ENCODE results near the gene TIAM2.
"Not testable (repeated sequence)": the region's sequence is repeated elsewhere in the genome, so short reads cannot be mapped to it uniquely, and the experiment has no call there.

Gene TIAM2

GRCh38 chr6:155200012-155200411 is 204.9 kb downstream of the TIAM2 start:
- no peak for DNase-seq (ENCODE audit: low spot score)

- no peak for DNase-seq (ENCODE audit: low spot score)
Measured at GRCh38 chr6:155201461-155202226, 206.5 kb downstream of the TIAM2 start.

GRCh38 chr6:155207223-155207622 is 212.1 kb downstream of the TIAM2 start:
- no peak for DNase-seq (ENCODE audit: low spot score)

- DNase-seq (ENCODE audit: low spot score) = no peak
Measured at GRCh38 chr6:155212106-155212505, 217.0 kb downstream of the TIAM2 start.

GRCh38 chr6:155212616-155213380 is 217.7 kb downstream of the TIAM2 start:
- DNase-seq (ENCODE audit: low spot score) = no peak

GRCh38 chr6:155213611-155214372 is 218.7 kb downstream of the TIAM2 start:
- no peak for DNase-seq (ENCODE audit: low spot score)

GRCh38 chr6:155215906-155216305 is 220.8 kb downstream of the TIAM2 start:
- DNase-seq (ENCODE audit: low spot score) = no peak

- no peak for DNase-seq (ENCODE audit: low spot score)
Measured at GRCh38 chr6:155216312-155217046, 221.4 kb downstream of the TIAM2 start.

- DNase-seq (ENCODE audit: low spot score) = not testable (repeated sequence)
Measured at GRCh38 chr6:155218711-155219110, 223.6 kb downstream of the TIAM2 start.

GRCh38 chr6:155219299-155219698 is 224.2 kb downstream of the TIAM2 start:
- no peak for DNase-seq (ENCODE audit: low spot score)

GRCh38 chr6:155219858-155220301 is 224.8 kb downstream of the TIAM2 start:
- DNase-seq (ENCODE audit: low spot score) = no peak

GRCh38 chr6:155221086-155221485 is 226.0 kb downstream of the TIAM2 start:
- DNase-seq (ENCODE audit: low spot score) = peak; percentile 5

- DNase-seq (ENCODE audit: low spot score) = no peak
Measured at GRCh38 chr6:155222506-155222905, 227.4 kb downstream of the TIAM2 start.

GRCh38 chr6:155223646-155224451 is 228.7 kb downstream of the TIAM2 start:
- DNase-seq (ENCODE audit: low spot score) = peak; percentile 87

- no peak for DNase-seq (ENCODE audit: low spot score)
Measured at GRCh38 chr6:155224618-155225017, 229.5 kb downstream of the TIAM2 start.

GRCh38 chr6:155227046-155227445 is 231.9 kb downstream of the TIAM2 start:
- DNase-seq (ENCODE audit: low spot score) = no peak

GRCh38 chr6:155228546-155229166 is 233.5 kb downstream of the TIAM2 start:
- no peak for DNase-seq (ENCODE audit: low spot score)

- not testable (repeated sequence) for DNase-seq (ENCODE audit: low spot score)
Measured at GRCh38 chr6:155230975-155231374, 235.9 kb downstream of the TIAM2 start.

GRCh38 chr6:155232848-155233247 is 237.7 kb downstream of the TIAM2 start:
- DNase-seq (ENCODE audit: low spot score) = no peak

GRCh38 chr6:155234167-155234566 is 239.1 kb downstream of the TIAM2 start:
- no peak for DNase-seq (ENCODE audit: low spot score)

All from RKO (cell line).